ENCODE results near the gene EBF3.
"Not testable (repeated sequence)": the region's sequence is repeated elsewhere in the genome, so short reads cannot be mapped to it uniquely, and the experiment has no call there.

The EBF3 gene

GRCh38 chr10:129932182-129932581 is 31.9 kb downstream of the EBF3 start:
- in situ Hi-C loops (cut with MboI; ENCODE audit: low sequenced_read_pairs): no loop called here

- in situ Hi-C loops (cut with MboI; ENCODE audit: low sequenced_read_pairs): no loop called here
Measured at GRCh38 chr10:129929343-129930292, 34.5 kb downstream of the EBF3 start.

- in situ Hi-C loops (cut with MboI; ENCODE audit: low sequenced_read_pairs): no loop called here
Measured at GRCh38 chr10:129927351-129928120, 36.5 kb downstream of the EBF3 start.

GRCh38 chr10:129926066-129927055 is 37.7 kb downstream of the EBF3 start:
- in situ Hi-C loops (cut with MboI; ENCODE audit: low sequenced_read_pairs): no loop called here

- in situ Hi-C loops (cut with MboI; ENCODE audit: low sequenced_read_pairs): no loop called here
Measured at GRCh38 chr10:129924375-129925085, 39.5 kb downstream of the EBF3 start.

- in situ Hi-C loops (cut with MboI; ENCODE audit: low sequenced_read_pairs): no loop called here
Measured at GRCh38 chr10:129922598-129923123, 41.4 kb downstream of the EBF3 start.

- in situ Hi-C loops (cut with MboI; ENCODE audit: low sequenced_read_pairs): no loop called here
Measured at GRCh38 chr10:129921801-129922597, 42.1 kb downstream of the EBF3 start.

GRCh38 chr10:129921065-129921670 is 42.9 kb downstream of the EBF3 start:
- in situ Hi-C loops (cut with MboI; ENCODE audit: low sequenced_read_pairs): no loop called here

GRCh38 chr10:129920187-129920586 is 43.9 kb downstream of the EBF3 start:
- in situ Hi-C loops (cut with MboI; ENCODE audit: low sequenced_read_pairs): not testable (repeated sequence)

GRCh38 chr10:129919358-129919757 is 44.7 kb downstream of the EBF3 start:
- in situ Hi-C loops (cut with MboI; ENCODE audit: low sequenced_read_pairs): no loop called here

- in situ Hi-C loops (cut with MboI; ENCODE audit: low sequenced_read_pairs): no loop called here
Measured at GRCh38 chr10:129918836-129919235, 45.2 kb downstream of the EBF3 start.

- in situ Hi-C loops (cut with MboI; ENCODE audit: low sequenced_read_pairs): no loop called here
Measured at GRCh38 chr10:129918401-129918800, 45.7 kb downstream of the EBF3 start.

- in situ Hi-C loops (cut with MboI; ENCODE audit: low sequenced_read_pairs): no loop called here
Measured at GRCh38 chr10:129917936-129918335, 46.1 kb downstream of the EBF3 start.

GRCh38 chr10:129916506-129916995 is 47.5 kb downstream of the EBF3 start:
- in situ Hi-C loops (cut with MboI; ENCODE audit: low sequenced_read_pairs): no loop called here

GRCh38 chr10:129915526-129916378 is 48.3 kb downstream of the EBF3 start:
- in situ Hi-C loops (cut with MboI; ENCODE audit: low sequenced_read_pairs): no loop called here

- in situ Hi-C loops (cut with MboI; ENCODE audit: low sequenced_read_pairs): no loop called here
Measured at GRCh38 chr10:129914960-129915359, 49.1 kb downstream of the EBF3 start.

- in situ Hi-C loops (cut with MboI; ENCODE audit: low sequenced_read_pairs): no loop called here
Measured at GRCh38 chr10:129914153-129914855, 49.8 kb downstream of the EBF3 start.
